Adrenal gland (tissue), 12 donors: ENCODE measurements around the gene ILK. TPM values are rescaled to one million over a fixed set of nuclear protein-coding genes. Genes with fewer than 3 reads are reported as not detected.

Experiments
- DNase-seq, 7 donors: peaks; one replicate each; pipeline ENCODE4 v3.0.0-alpha.2; 2019 to 2020
- H3K27ac ChIP-seq, 5 donors: fragments of 200-600 bp; sonication (generic) in 4 of 5; 1 replicate in 3 of 5; 2 replicates in 2 of 5; pipeline versions ENCODE4 v1.5.1 to v1.8.0; 2016 to 2020; ENCODE audit warnings: mild to moderate bottlenecking in 1 of 5
- H3K27me3 ChIP-seq: fragments of 200-600 bp; 2 replicates; pipeline ENCODE4 v1.8.0; 2021
- H3K36me3 ChIP-seq, 2 donors: fragments of 200-600 bp; replicated peaks in 1 of 2; 1 replicate in 1 of 2; 2 replicates in 1 of 2; pipeline versions ENCODE4 v1.5.1 to v1.8.0; 2018 to 2022
- H3K4me1 ChIP-seq, 2 donors: fragments of 200-600 bp; replicated peaks in 1 of 2; 1 replicate in 1 of 2; 2 replicates in 1 of 2; pipeline versions ENCODE4 v1.5.1 to v1.8.0; 2018 to 2021
- H3K4me3 ChIP-seq, 4 donors: fragments of 200-600 bp; sonication (generic) in 3 of 4; one replicate each; pipeline ENCODE4 v1.5.1; 2016 to 2018
- H3K9me3 ChIP-seq, 3 donors: fragments of 200-600 bp; sonication (generic) in 1 of 3; replicated peaks in 1 of 3; 1 replicate in 2 of 3; 2 replicates in 1 of 3; pipeline versions ENCODE4 v1.5.1 to v1.8.0; 2016 to 2021
- CTCF ChIP-seq, 6 experiments: fragments of 450-650 bp in 4 of 6; fragments of 200-600 bp in 2 of 6; sonication (generic) in 1 of 6; IDR thresholded peaks; 1 replicate in 5 of 6; 2 replicates in 1 of 6; pipeline versions ENCODE4 v1.5.1 to v1.8.0; 2016 to 2021; ENCODE audit warnings: antibody characterized with exemption in 6 of 6, mild to moderate bottlenecking in 2 of 6, moderate library complexity in 1 of 6
- POLR2A ChIP-seq, 2 donors: fragments of 450-650 bp; IDR thresholded peaks; one replicate each; pipeline ENCODE4 v1.6.1; 2017; ENCODE audit warnings: antibody characterized with exemption in 2 of 2, mild to moderate bottlenecking in 2 of 2, moderate library complexity in 1 of 2
- WGBS, 4 donors: extraction: QIAGEN DNeasy Blood & Tissue Kit in 2 of 4; methylation state at CpG; one replicate each; pipeline versions ENCODE4 v1.1.5 to v1.1.7; 2013 to 2017; 5-methylcytosine and 5-hydroxymethylcytosine counted together
- intact Hi-C, 2 donors: fragments of 100-400 bp; cut with DNase I; formaldehyde crosslinking; loops; one replicate each; pipeline versions ENCODE4 v1.14.1 to v1.15.0; 2022 to 2023
- polyA plus RNA-seq, 3 donors: library from polyadenylated mRNA; stranded (reverse); fragments of 200-250 nt in 2 of 3; fragments of 350-450 nt in 1 of 3; fragmentation: Illumina TruSeq in 1 of 3; extraction: RNeasy Lipid Tissue Mini Kit (QIAGEN cat#74804) in 1 of 3; gene quantifications; one replicate each; pipeline ENCODE4 v1.2.3, GENCODE V29; 2013 to 2014
- total RNA-seq, 9 donors: library from RNA; depleted of rRNA in 4 of 9; stranded (reverse); fragments of >200 nt in 4 of 9; fragments of 120-200 nt in 1 of 9; fragmentation: NEBNext Ultra II Directional in 1 of 9; extraction: Animal tissue kit (Norgen Biotek cat#: 25700) in 1 of 9; gene quantifications; one replicate each; pipeline versions ENCODE4 v1.1.0 to v1.2.4, GENCODE V29; 2013 to 2023
- donor health status: healthy with polysubstance abuse.
- donor health status: Bipolar disorder and iron deficiency.
- donor health status: DM: yes; HTN: yes; CAD: no.
- donor health status: DM: no; HTN: no; CAD: no.
- donor health status: DM: no; HTN: no; CAD: no.
- donor health status: DM: yes; HTN: yes; CAD: no.

The ILK gene
- total and polyA plus RNA-seq, 12 donors: 99.1 to 191 (median 153) TPM

GRCh38 chr11:6569706-6570105 is 33.9 kb upstream of the ILK start:
- H3K4me1 ChIP-seq: peaks cover 8 to 10% of the 10 kb centered on the region in 2 donors
- H3K27ac ChIP-seq: no peak overlapping the region
- TF ChIP-seq CTCF (IDR thresholded peaks at IDR 0.05): no peak
- no peak for TF ChIP-seq POLR2A (IDR thresholded peaks at IDR 0.05)
- no peaks in the 10 kb centered on the region for H3K27me3 ChIP-seq
- WGBS, 4 donors: 87 to 97% (median 92%) methylated on average over 5 of the region's 5 CpGs
- intact Hi-C loops: no loop called here
- H3K9me3 ChIP-seq: no peaks in the 10 kb centered on the region
- peaks cover 0 to 3% of the 10 kb centered on the region in 2 donors for H3K36me3 ChIP-seq
- H3K4me3 ChIP-seq: no peak overlapping the region
- no peak for DNase-seq

DNA sequence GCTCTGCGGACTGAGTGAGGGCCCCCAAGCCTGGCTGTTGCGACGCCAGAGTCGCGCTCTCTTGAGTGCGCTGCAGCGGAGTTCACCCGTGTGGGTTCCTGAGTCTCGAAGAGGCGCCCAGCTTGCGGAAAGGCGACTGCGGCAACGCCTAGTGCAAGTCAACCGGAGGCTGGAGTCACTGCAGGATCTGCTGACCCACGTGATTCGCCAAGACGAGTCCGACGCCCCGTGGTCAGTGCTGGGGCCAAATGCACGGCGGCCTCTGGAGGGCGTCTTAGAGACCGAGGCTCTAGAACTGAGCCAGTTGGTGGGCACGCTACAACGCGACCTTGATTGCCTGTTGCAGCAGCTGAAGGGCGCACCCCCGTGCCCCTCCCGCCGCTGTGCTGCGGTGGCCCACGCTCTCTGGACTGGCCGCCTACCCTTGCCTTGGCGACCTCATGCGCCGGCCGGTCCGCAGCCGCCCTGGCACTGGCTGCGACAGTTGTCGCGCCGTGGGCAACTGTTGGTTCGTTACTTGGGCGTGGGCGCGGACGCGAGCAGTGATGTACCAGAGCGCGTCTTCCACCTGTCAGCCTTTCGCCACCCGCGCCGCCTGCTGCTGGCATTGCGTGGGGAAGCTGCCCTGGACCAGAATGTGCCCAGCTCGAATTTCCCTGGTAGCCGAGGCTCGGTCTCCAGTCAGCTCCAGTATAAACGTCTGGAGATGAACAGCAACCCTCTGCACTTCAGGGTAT is 32.7 kb upstream of the ILK start:
- intact Hi-C loops: no loop called here
- no peak overlapping the region for H3K27ac ChIP-seq
- H3K9me3 ChIP-seq: no peaks in the 10 kb centered on the region
- H3K4me3 ChIP-seq: no peak overlapping the region
- WGBS, 4 donors: 59 to 71% (median 66%) methylated on average over 19 to 62 of the region's 62 CpGs
- no peaks in the 10 kb centered on the region for H3K27me3 ChIP-seq
- DNase-seq: no peak
- no peak for TF ChIP-seq CTCF (IDR thresholded peaks at IDR 0.05)
- TF ChIP-seq POLR2A (IDR thresholded peaks at IDR 0.05): no peak
- peaks cover 8 to 10% of the 10 kb centered on the region in 2 donors for H3K4me1 ChIP-seq
- H3K36me3 ChIP-seq: peaks cover 0 to 3% of the 10 kb centered on the region in 2 donors

DNA sequence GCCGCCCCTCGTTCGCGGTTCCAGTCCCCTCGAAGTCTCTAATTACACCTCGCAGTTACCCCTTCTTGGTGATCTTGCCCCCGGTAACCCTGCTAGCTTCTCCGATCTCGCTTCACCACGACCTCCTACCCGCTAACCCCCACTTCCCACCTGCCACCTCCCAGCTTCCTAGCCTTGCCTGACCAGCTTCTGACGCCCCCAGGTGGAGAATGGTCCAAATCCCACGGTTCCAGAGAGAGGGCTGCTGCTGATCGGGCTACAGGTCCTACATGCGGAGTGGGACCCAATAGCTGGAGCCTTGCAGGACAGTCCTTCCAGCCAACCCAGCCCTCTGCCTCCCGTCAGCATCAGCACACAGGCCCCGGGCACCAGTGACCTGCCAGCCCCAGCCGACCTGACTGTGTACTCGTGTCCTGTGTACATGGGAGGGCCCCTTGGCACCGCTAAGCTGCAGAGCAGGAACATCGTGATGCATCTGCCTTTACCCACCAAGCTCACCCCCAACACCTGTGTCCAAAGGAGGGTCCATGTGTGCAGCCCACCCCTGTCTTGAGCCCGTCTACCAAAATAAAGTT is 32.1 kb upstream of the ILK start:
- no peaks in the 10 kb centered on the region for H3K27me3 ChIP-seq
- peaks cover 0 to 3% of the 10 kb centered on the region in 2 donors for H3K36me3 ChIP-seq
- H3K4me3 ChIP-seq: no peak overlapping the region
- H3K9me3 ChIP-seq: no peaks in the 10 kb centered on the region
- no peak for TF ChIP-seq POLR2A (IDR thresholded peaks at IDR 0.05)
- no peak for TF ChIP-seq CTCF (IDR thresholded peaks at IDR 0.05)
- 66 to 77% (median 74%) methylated on average over 16 to 22 of the region's 22 CpGs for WGBS, 4 donors
- H3K27ac ChIP-seq: no peak overlapping the region
- intact Hi-C loops: no loop called here
- peaks cover 10 to 13% of the 10 kb centered on the region in 2 donors for H3K4me1 ChIP-seq
- DNase-seq: no peak

- no peak overlapping the region for H3K27ac ChIP-seq
- no peak for TF ChIP-seq CTCF (IDR thresholded peaks at IDR 0.05)
- TF ChIP-seq POLR2A (IDR thresholded peaks at IDR 0.05): no peak
- no peaks in the 10 kb centered on the region for H3K27me3 ChIP-seq
- no peaks in the 10 kb centered on the region for H3K36me3 ChIP-seq
- no peak overlapping the region for H3K4me3 ChIP-seq
- intact Hi-C loops: no loop called here
- H3K9me3 ChIP-seq: no peaks in the 10 kb centered on the region
- WGBS, 4 donors: 61 to 72% (median 67%) methylated on average over 2 of the region's 2 CpGs
- DNase-seq: no peak
- peaks cover 14 to 20% of the 10 kb centered on the region in 2 donors for H3K4me1 ChIP-seq
These were observed 31.4 kb upstream of the ILK start for GRCh38 chr11:6572215-6572614.
